GM21737 (cell line): ENCODE measurements around the gene ZBED2.

Source experiments
- ATAC-seq: cut with Tn5 transposase; IDR thresholded peaks from one replicate; pipeline ENCODE4 v1.9.1; 2021; ENCODE audit warnings: mild to moderate bottlenecking, moderate library complexity; ENCODE audit not compliant: unreplicated experiment

Gene ZBED2

DNA sequence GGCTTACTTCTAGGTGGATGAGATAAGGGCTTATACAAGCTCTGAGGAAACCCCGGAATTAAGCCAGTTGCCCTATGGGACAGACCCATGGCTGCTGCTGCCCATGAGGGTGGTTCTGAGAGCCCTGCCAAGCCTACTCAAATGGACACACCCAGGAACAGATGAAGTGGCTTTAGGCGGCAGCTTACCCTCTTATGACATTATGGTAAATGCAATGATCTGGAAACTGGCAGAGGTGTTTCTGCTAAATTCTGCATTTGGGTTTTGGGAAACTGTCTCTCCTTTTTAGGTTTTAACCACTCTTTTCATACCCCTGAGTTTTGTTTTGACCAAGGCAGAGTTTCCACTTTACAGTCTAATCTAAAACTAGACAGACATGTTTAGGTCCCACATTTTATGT, 9.0 kb upstream of the ZBED2 start:
- ATAC-seq, result no peak

DNA sequence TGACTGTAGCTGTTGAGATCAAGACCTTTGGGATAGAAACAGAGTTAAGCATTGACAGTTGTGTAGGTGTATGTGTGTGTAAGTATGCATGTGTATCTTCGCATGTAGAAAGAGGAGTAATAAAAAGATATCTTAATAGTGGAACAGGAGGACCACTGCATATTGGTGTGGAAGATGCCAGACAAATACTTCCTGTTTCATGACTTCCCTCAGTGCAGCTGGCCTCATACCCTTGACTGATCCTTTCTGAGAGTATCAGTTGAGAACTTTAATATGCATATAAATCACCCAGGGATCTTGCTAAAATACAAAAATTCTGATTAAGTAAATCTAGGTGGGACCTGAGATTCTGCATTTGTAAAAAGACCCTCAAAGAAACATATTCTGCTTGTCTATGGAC, 8.5 kb upstream of the ZBED2 start:
- ATAC-seq, result no peak

DNA sequence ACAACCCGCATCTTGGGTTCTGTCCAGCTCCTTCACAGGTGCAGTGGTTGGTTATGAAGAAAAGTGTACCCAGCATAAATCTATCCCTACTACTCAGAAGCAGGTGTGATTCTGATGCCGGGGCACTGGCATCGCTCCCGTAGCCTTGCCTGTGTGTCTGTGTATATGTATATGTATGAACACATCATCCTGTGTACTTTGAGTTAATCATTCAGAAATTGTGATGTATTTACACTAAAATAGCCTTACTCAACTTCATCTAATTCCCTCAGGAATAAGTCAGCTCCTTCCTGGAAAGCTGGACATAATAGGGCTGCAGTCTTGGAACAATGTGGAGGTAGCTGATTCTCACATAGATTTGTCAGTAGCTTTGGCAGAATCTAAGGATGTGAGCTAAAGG, 6.7 kb upstream of the ZBED2 start:
- ATAC-seq, result no peak

DNA sequence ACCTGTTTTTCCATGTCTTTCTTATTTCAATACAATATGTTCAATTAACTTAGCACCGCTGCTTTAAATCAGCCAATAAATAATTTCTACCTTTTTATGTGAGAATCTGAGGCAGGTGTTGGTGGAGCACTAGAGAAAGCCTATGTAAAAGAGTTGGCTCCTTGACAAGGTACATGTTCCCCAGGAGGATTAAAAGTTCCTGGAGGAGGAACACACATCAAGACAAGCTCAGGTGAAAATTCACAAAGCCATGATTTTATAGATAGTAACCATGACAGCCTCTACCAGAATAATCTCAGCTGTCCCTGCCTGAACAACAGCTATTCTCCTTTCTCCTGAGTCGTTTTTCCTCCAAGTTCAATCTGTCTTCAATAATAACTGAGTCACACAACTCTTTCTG, 3.4 kb upstream of the ZBED2 start:
- ATAC-seq, result no peak

DNA sequence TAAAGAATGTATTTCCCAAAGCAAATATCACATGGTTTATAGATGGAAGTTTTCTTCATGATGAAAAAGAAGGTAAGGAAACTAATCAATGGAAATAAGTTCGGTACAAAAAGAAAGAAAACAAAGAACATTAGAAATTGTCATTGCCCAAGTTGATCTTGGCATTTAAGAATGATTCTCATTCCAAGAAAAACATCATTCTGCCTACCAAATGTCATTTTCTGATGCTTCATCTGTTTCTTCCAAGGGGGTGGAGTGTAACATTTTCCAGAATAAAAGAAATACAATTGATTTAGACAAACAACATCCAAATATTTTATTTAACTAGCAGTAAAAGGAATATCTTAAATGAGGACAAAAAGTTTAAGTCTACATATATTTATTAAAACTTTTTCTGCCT, 3.0 kb upstream of the ZBED2 start:
- no peak for ATAC-seq

DNA sequence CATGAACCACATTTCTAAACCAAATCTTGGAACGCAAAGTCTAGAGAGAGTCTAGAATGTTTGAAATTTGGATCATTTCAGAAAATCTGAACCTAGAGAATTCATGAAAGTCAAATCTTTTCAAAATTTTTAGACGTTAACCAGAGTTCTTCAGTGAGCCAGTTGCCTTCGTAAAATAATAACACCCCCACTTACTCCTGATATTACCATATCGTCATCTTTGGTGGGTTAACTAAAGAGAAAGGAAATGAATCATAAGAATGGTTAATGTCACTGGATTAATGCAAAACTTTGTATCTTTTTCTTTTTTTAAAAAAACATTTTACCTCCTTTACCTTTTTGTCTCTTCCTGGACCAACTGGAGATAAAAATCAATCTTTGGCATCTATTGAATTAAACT, 1.2 kb upstream of the ZBED2 start:
- no peak for ATAC-seq

DNA sequence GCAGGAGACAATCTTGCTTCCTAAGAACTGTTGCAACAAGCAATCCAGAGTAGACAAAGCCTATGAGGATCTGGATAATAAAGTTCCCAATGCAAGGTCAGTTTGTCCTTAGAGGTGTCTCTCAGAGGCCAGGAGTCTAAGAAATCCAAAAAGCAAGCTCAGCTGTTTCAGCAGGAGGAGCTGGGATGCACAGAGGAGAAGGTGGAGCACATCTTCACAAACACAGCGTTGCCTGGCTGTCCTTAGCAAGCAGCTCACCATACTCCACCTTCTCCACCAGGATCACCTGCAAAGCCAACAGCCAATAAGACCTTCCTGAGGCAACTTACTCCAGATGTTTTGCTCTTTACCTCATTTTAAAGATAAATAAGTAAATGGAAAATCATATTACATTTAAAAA, 365 bp downstream of the ZBED2 start:
- no peak for ATAC-seq

DNA sequence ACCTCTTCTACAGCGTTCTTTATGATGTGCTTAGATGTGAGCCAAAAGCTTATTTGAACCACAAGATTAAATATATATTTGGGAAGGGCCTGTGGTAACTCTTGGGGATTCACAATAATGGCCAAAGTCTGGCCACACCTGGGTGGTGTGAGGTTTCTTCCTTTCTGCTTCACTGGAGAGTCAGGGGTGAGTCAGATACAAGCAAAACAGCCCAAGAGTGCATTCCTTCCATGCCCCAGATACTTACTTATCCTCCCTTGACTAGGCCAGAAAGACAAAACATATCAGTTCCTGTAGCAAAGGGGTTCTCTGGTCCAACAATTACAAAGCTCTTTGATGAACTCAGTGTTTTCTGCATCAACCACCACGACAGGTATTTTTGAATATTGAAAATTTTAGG, 941 bp downstream of the ZBED2 start:
- peak; percentile 68 for ATAC-seq

DNA sequence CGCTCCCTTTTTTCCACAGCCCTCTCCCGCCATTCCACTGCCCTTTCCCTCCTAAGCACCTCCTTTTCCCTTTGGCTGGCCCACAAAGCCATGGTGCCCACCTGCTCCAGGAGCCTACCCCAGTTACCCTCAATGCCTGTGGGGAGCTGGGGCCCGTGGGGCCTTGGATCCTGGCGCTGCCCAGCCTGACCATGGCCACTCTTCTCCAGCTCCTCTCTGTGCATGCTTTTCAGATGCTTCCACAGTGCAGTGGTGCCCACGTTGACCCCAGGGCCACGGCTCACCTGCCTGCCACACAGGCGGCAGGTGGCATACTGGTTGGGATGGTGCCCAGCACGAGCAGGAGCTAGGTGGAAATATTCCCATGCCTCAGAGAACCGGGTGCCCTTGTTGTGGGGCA, 1.5 kb downstream of the ZBED2 start:
- ATAC-seq, result no peak

DNA sequence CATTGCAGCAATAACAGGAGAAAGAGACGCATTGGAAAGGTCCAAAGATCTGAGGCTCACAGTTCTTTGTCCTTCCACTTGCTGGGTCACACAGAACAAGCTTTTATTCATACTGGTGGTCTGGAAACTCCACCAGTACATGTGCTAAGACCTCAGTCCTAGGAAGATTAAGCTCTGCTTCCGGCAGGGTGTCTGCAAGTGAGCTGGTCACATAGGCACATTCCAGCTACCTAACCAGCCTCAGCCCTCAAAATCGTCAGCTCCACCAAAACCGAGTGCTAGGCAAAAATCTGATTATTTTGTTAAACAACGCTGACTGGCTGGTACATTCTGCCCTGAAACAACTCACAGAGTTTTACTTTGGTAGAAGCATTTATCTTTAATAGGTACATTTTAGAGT, 2.2 kb downstream of the ZBED2 start:
- ATAC-seq, result no peak

DNA sequence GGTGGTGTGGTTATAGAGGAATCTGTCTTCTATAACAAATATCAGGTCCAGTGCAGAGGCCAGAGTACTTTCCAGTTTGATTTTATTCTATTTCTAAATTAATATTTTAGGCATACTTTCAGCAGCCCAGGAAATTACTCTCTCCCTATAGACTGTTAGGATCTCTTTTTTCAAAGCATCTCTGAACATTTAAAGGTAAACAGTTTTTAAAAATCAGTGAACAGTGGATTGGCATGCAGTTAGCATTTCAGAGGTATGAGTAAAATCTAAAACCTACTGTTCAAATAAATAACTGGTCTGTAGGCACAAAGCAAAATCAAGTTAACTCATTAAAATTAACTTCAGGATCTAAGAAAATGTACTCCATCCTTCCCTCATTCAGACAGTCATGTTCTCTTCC, 3.0 kb downstream of the ZBED2 start:
- no peak for ATAC-seq

DNA sequence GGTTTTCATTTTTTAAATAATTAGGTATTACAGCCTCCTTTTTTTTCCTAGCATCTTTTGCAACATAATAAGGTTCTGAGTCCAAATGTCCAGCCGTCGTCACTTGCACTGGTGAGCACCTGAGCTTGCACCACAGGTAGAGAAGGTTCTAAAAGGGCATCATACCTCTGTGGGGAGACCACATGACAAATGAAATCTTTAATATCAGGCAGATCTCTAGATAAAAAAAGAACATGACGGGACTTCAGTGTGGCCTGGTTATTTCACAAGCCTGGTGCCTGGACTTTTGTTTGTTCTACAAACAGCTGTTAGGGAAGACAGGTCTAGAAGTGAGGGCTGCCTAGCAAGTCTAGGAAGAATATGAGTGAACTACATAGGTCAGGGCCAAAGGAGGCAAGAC, 3.6 kb downstream of the ZBED2 start:
- no peak for ATAC-seq

DNA sequence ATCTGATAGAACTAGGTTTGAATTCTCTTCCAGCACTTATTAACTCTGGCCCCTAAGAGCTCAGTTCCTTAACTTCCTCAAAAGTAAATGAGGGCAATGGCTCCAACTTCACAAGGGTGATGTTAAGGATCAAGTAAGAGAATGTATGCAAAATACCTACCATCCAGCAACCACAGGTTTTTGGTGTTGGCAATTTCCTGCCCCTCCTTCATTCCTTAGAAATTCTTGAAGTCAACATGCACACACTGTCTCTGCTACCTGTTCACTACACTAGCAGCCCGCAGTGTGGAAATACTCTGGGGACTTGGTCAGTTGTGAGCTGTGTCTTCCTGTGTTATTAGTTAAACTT, 5.0 kb downstream of the ZBED2 start:
- no peak for ATAC-seq

DNA sequence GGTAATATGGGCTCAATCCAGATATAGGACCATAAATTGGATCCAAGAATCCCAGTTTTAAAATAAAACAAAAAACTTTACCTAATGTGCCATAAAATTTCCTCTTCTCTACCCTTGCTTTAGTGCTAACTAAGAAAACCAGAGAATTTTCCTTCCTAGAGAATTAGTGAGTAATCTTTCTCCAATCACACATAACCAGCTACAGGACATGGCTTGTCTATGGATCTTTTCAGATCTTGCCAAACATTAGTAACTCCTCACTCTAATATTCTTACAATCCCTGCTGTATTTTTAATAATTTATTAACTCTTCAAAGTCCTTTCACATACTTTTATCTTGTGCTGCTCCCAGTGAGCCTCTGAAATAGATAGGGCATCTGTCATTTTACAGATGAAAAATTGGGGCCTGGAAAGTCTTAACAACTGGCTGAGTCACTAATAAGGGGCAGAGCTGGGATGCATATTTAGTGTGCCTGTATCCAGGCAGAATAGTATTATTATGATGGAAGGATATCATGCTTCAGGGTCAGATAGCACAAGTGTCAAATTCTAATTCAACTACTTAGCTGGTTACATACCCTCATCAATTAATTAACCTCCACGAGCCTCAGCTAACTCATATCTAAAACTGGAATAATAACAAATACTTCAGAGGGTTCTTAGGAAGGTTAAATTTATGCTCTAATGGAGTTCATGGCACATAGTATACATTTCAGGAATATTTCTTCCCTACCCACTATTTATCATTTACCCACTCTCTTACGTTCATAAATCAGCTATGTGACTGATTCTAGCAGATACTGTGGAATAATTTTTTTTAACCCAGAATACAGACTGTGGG, 5.6 kb downstream of the ZBED2 start:
- no peak for ATAC-seq

DNA sequence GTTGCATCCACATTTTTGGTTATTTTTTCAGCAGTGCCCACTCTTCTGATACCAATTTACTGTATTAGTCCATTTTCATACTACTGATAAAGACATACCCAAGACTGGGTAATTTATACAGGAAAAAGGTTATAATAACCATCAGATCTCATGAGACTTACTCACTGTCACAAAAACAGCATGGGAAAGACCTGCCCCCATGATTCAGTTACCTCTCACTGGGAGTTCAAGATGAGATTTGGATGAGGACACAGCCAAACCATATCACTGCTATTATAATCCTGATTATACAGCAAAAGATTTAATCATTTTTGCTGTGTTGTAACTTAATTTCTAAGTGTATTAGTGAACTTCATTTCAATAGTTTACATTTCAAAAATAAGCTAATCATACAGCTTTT, 6.6 kb downstream of the ZBED2 start:
- ATAC-seq, result no peak

DNA sequence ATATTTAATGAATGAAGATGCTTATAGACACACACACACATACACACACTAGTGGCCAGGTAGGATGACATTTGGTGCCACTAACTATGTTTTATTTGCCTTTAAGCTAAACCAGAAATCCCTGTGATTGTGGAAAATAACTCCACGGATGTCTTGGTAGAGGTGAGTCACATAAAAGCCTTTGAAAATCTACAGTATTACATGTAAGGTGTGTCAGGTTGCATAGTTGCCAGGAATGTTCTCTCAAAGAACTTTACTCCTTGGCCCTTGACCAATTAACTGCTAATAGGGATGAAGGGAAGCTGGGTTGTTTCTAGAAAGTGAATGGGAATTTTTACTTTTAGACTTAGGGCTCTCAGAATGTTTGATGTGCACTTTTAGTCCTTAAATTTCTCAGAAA, 9.9 kb downstream of the ZBED2 start:
- ATAC-seq, result no peak

DNA sequence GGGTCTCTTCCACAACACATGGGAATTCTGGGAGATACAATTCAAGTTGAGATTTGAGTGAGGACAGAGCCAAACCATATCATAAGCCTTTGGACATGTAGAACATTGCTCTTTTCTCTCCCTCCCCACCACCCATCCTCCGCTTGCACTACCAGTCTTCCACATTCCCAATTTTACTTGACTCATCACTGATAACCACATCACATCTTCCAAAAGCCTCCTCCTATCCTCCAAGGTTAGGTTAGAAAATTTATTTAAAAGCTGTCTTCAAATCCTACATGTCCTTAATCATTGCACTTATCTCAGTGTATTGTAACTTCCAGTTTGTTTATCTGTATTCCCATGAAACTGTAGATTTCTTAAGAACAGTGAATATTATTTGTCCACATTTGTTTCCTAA, 10.4 kb downstream of the ZBED2 start:
- no peak for ATAC-seq

DNA sequence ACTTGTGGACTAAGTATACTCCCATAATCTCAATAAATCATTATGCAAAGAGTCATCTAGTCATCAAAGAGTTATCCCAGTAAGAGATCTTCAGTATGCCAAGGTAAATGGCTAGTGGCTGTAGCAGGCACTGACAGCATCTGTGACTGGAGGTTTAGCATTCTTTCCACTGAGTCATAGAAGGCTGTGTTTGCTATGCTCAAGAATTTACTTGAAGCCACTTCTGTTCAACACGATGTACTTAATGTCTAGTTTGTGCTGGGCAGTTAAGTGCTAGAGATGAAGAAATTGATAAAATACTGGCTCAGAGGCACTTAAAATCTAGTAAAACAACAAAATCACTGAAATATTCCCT, 13.0 kb downstream of the ZBED2 start:
- ATAC-seq, result no peak

DNA sequence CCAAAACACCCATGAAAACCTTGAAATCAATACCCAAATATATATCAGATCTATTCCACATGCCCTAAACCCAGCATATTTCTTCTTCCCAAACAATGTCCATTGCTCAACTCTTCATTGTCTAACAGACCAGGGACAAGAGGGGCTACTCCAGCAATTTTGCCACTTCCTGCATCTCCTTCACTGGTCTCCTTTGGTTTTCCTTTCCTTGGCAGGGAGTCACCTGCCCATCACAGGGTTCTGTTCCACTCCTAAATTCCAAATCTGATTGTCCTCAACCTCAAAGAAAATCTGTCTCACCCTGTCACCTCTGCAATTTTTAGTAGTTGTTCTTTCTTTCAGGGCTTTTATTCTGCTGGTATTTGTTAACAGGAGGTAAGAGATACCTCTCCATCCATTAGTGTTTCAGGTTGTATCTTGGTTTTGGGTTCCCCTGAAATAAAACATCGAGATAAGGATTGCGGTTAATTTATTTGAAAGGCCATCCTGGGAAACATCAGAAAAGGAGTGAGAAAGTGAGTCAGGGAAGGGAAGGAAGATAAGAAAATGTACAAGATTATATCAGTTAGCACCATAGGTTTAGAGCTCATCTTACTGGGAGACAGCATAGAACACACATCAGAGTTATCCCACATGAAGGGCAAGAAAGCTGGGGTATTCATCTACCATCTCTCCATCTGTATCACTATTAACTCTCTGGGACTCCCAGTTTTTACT, 13.6 kb downstream of the ZBED2 start:
- ATAC-seq, result no peak

DNA sequence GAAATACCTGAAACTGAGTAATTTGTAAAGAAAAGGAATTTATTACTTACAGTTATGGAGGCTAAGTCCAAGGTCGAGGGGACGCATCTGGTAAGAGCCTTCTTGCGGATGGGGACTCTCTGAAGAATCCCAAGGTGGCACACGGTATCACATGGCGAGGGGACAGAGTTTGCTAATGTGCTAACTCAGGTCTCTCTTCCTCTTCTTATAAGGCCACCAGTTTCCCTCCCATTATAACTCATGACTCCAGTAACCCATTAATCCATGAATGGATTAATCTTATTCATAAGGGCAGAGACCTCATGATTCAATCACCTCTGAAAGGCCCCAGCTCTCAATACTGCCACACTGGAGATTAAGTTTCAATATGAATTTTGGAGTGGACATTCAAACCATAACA, 15.7 kb downstream of the ZBED2 start:
- ATAC-seq, result no peak

DNA sequence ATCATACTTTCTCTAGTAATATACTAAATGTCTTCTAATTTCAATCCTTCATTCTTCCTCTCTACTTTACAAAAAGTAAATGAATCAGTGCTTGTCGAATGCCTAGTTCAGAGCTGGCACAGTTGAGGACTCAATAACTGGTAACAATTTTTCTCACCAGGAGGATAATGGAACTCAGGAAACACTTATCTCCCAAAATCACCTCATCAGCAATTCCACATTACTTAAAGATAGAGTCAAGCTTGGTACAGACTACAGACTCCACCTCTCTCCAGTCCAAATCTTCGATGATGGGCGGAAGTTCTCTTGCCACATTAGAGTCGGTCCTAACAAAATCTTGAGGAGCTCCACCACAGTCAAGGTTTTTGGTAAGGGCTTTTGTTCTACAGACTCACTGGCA, 16.3 kb downstream of the ZBED2 start:
- ATAC-seq, result no peak

DNA sequence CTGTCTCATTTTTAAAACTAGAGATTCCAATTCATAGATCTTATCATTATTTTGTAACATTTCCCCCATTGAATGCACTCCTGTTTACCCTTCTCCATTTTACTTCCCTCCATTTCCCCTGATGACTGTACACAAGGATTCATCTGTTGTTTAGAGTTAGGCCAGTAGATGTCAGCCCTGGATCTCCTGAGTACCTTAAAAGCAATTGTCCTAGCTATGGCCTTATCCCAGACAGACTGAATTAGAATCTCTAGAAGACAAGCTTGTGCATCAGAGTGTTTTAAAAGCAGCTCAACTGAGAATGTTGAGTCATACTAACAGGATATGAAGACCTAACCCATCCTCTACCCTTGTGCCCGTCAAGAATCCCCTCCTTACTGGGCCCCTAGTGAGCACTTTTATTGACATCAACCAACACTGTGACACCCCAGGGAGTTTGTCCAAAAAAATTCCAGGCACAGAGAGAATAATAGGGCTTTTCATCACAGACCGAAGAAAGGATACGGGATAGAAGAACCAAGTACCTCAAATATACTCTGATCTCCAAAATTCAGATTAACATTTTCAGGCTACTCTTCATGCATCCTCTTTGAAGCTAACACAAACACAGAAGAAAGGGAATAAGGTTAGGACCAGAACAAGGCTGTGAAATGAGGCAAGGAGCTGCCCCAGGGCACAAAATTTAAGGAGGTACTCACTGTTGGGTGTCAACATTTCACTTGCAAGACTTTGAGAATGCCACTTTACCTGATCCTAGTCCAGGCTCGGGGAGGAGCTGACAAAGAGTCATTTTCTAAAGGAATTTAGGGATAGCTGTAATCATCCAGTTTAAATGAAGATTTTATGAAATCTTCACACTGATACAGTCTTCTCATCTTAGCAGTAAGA, 17.1 kb downstream of the ZBED2 start:
- peak; percentile 94 for ATAC-seq
